ENCODE results near the gene TMEM171.

TMEM171 gene

DNA sequence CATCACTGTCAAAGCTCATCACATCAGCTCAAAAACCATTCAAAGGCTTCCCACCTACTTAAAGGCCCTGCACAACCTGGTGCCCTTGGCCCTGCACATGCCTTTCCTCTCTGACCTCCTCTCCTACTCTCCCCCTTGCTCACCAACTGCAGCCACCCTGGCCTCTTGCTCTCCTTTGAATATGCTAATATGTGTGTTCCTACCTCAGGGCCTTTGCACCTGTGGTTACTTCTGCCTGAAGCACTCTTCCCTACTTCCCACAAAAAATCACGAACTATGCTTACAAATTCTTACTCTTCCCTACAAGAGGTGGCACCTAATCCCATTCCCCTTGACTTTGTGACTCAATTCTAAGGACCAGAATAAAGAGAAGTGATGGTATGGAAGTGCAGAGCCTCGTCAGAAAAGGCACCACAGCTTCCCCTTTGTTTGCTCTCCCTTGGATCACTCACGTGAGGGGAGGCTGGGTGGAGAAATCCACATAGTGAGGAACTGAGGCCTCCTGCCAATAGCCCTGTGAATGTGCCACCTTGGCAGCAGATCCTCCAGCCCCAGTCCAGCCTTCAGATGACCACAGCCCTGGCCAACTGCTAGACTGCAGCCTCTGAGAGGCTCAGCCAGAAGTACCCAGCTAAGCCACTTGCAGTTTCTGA is 3.2 kb upstream of the TMEM171 start:
- Histone ChIP-seq H3K79me2 (ENCODE audit: insufficient read depth, low read length) (no peaks in the 10 kb centered on the region), H3K36me3 (ENCODE audit: insufficient read depth, low read length) (no peaks in the 10 kb centered on the region), H2AFZ (ENCODE audit: low read length) (no peak overlapping the region), H4K20me1 (ENCODE audit: insufficient read depth, low read length, poor library complexity, severe bottlenecking) (no peaks in the 10 kb centered on the region), H3K4me3 (ENCODE audit: low read length, poor library complexity, severe bottlenecking) (no peak overlapping the region), H3K9me2 (replicated peaks; ENCODE audit: low read depth, low read length) (no peaks in the 10 kb centered on the region), H3F3A (ENCODE audit: low read depth) (no peaks in the 10 kb centered on the region), H3K9me3 (ENCODE audit: insufficient read depth, low read depth, low read length) (no peaks in the 10 kb centered on the region), H3K9ac (ENCODE audit: low read depth, low read length, poor library complexity, severe bottlenecking) (no peak overlapping the region), H3K4me2 (ENCODE audit: low read depth, low read length, poor library complexity, severe bottlenecking) (no peak overlapping the region), H3K4me1 (ENCODE audit: insufficient read depth, low read length, poor library complexity, severe bottlenecking) (no peaks in the 10 kb centered on the region), H3K27me3 (ENCODE audit: insufficient read depth, low read length, poor library complexity, severe bottlenecking) (peaks cover 13% of the 10 kb centered on the region)
- TF ChIP-seq EZH2phosphoT487 (IDR thresholded peaks at IDR 0.05; ENCODE audit: borderline replicate concordance): no peak
- TF ChIP-seq, protein P1, sequence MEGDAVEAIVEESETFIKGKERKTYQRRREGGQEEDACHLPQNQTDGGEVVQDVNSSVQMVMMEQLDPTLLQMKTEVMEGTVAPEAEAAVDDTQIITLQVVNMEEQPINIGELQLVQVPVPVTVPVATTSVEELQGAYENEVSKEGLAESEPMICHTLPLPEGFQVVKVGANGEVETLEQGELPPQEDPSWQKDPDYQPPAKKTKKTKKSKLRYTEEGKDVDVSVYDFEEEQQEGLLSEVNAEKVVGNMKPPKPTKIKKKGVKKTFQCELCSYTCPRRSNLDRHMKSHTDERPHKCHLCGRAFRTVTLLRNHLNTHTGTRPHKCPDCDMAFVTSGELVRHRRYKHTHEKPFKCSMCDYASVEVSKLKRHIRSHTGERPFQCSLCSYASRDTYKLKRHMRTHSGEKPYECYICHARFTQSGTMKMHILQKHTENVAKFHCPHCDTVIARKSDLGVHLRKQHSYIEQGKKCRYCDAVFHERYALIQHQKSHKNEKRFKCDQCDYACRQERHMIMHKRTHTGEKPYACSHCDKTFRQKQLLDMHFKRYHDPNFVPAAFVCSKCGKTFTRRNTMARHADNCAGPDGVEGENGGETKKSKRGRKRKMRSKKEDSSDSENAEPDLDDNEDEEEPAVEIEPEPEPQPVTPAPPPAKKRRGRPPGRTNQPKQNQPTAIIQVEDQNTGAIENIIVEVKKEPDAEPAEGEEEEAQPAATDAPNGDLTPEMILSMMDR (conservative IDR thresholded peaks at IDR 0.05; ENCODE audit: low read length): no peak

DNA sequence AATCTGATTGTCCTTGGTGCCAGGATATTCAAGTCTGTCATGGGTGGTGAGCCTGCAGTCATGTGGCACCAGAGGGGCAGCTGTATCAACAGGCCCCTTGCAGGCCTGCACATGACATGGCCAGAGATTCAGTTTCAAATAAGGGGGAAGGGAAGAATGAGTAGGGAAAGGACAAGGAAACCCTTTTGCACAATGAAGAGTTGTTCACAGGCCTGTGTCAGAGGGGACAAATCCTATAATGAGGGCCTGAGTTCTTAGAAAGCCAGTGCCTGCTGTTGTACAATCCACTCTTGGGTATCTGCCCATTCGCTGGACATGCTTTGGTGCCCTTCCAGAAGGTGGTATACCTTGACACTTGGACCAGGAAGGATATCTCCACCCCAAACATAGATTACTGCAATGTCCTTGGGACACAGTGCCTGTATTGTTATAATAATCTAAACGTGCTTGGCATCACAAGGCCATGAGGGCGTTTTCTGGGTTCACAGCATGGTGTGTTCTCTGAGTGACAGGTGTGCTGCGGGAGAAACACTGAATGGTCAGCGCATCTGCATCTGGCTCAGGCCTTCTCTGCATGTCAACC is 1.9 kb upstream of the TMEM171 start:
- no peaks in the 10 kb centered on the region for H3K4me1 ChIP-seq (ENCODE audit: insufficient read depth, low read length, poor library complexity, severe bottlenecking)
- no peaks in the 10 kb centered on the region for H3K79me2 ChIP-seq (ENCODE audit: insufficient read depth, low read length)
- H3K27me3 ChIP-seq (ENCODE audit: insufficient read depth, low read length, poor library complexity, severe bottlenecking): peaks cover 13% of the 10 kb centered on the region
- no peak overlapping the region for H3K4me3 ChIP-seq (ENCODE audit: low read length, poor library complexity, severe bottlenecking)
- no peak overlapping the region for H3K4me2 ChIP-seq (ENCODE audit: low read depth, low read length, poor library complexity, severe bottlenecking)
- no peaks in the 10 kb centered on the region for H3K9me3 ChIP-seq (ENCODE audit: insufficient read depth, low read depth, low read length)
- H3K36me3 ChIP-seq (ENCODE audit: insufficient read depth, low read length): no peaks in the 10 kb centered on the region
- H3K9me2 ChIP-seq (replicated peaks; ENCODE audit: low read depth, low read length): no peaks in the 10 kb centered on the region
- no peak overlapping the region for H2AFZ ChIP-seq (ENCODE audit: low read length)
- TF ChIP-seq EZH2phosphoT487 (IDR thresholded peaks at IDR 0.05; ENCODE audit: borderline replicate concordance): no peak
- TF ChIP-seq, protein P1 (conservative IDR thresholded peaks at IDR 0.05; ENCODE audit: low read length): no peak
- H3K9ac ChIP-seq (ENCODE audit: low read depth, low read length, poor library complexity, severe bottlenecking): no peak overlapping the region
- no peaks in the 10 kb centered on the region for H3F3A ChIP-seq (ENCODE audit: low read depth)
- no peaks in the 10 kb centered on the region for H4K20me1 ChIP-seq (ENCODE audit: insufficient read depth, low read length, poor library complexity, severe bottlenecking)

DNA sequence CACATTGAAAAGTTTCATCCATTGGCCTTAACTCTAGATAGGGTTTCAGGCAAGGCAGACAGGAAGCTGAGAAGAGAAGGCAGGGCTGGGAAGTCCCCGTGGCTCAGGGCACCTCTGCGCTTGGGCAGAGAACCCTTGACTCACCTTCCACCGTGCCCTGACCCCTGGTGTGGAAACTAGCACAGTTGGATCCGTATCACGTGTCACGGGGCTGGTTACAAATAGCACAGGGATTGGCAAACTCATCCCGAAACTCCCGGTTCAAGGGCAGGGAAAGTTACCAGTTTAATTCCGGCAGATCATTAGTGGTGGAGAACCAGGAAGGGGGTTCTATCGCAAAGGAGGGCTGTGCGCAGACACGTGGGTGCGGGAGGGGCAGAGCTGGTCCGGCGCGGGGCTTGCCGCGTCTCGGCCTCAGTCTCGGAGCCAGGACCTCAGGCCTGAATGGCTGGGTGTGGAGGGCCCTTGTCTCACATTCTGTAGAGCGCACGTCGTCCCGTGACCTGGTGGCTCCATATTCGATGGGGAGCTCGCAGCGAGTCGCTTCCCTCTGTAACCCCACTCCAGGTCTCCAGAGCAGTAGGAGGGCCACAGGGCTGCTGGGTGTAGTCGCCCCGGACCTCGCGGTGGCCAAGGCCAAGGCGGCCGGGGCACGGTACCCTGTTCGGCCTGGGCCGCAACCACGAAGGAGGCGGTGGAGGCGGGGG is 771 bp upstream of the TMEM171 start:
- H3K4me2 ChIP-seq (ENCODE audit: low read depth, low read length, poor library complexity, severe bottlenecking): no peak overlapping the region
- H3F3A ChIP-seq (ENCODE audit: low read depth): no peaks in the 10 kb centered on the region
- H3K79me2 ChIP-seq (ENCODE audit: insufficient read depth, low read length): no peaks in the 10 kb centered on the region
- no peaks in the 10 kb centered on the region for H3K36me3 ChIP-seq (ENCODE audit: insufficient read depth, low read length)
- no peaks in the 10 kb centered on the region for H4K20me1 ChIP-seq (ENCODE audit: insufficient read depth, low read length, poor library complexity, severe bottlenecking)
- H3K4me3 ChIP-seq (ENCODE audit: low read length, poor library complexity, severe bottlenecking): no peak overlapping the region
- no peak overlapping the region for H2AFZ ChIP-seq (ENCODE audit: low read length)
- peaks cover 13% of the 10 kb centered on the region for H3K27me3 ChIP-seq (ENCODE audit: insufficient read depth, low read length, poor library complexity, severe bottlenecking)
- TF ChIP-seq EZH2phosphoT487 (IDR thresholded peaks at IDR 0.05; ENCODE audit: borderline replicate concordance): no peak
- TF ChIP-seq, protein P1 (conservative IDR thresholded peaks at IDR 0.05; ENCODE audit: low read length): no peak
- no peak overlapping the region for H3K9ac ChIP-seq (ENCODE audit: low read depth, low read length, poor library complexity, severe bottlenecking)
- H3K9me2 ChIP-seq (replicated peaks; ENCODE audit: low read depth, low read length): no peaks in the 10 kb centered on the region
- no peaks in the 10 kb centered on the region for H3K4me1 ChIP-seq (ENCODE audit: insufficient read depth, low read length, poor library complexity, severe bottlenecking)
- H3K9me3 ChIP-seq (ENCODE audit: insufficient read depth, low read depth, low read length): no peaks in the 10 kb centered on the region
